ENCODE data around the gene PPP1R8. TPM values are rescaled to one million over a fixed set of nuclear protein-coding genes. Genes with fewer than 3 reads are reported as not detected.

The PPP1R8 gene
- total and polyA plus RNA-seq, 2 of the 8 experiments (the other 6 are each of a cell fraction or from before 2014, with no cell fraction given): 33.4 to 51.8 TPM

- H3K14ac ChIP-seq (ENCODE audit: insufficient read length): no peak overlapping the region
- H2BK5ac ChIP-seq (ENCODE audit: low read depth, low read length): peak overlapping the region; percentile 90; the same call in 1 of the 2 replicates
- H3K4ac ChIP-seq (replicated peaks; ENCODE audit: insufficient read length, low read depth, low read length): no peak overlapping the region
- H3K4me3 ChIP-seq (ENCODE audit: extremely low read depth in 1 of 4, insufficient read depth in 2 of 4, low read depth in 3 of 4, low read length in 4 of 4): peak overlapping the region; percentile 69 to 96 (median 82)
- no peak overlapping the region for H3K18ac ChIP-seq (ENCODE audit: extremely low read depth, low read length)
- peak overlapping the region; percentile 58; the same call in 1 of the 2 replicates for H2AK5ac ChIP-seq (ENCODE audit: low read depth, low read length)
- H3K4me1 ChIP-seq (replicated peaks in 1 of 4; ENCODE audit: control insufficient read depth in 3 of 4, insufficient read depth in 4 of 4, low read length in 3 of 4): no peaks in the 10 kb centered on the region; a peak in 2 of 7 replicates
- CTCF ChIA-PET (ENCODE audit: partially characterized antibody): no interaction called here
- no peak for TF ChIP-seq CTCF (IDR thresholded peaks at IDR 0.05; ENCODE audit: control extremely low read depth in 1 of 3, insufficient read depth in 1 of 3, low read depth in 1 of 3, low read length in 3 of 3)
- TF ChIP-seq POLR2A (IDR thresholded peaks at IDR 0.05; ENCODE audit: control extremely low read depth in 1 of 2, low read depth in 2 of 2, low read length in 2 of 2): peak; percentile 14 to 30; a peak in 1 of 3 replicates
- no peak overlapping the region for H2BK20ac ChIP-seq (ENCODE audit: low read length)
- H3K23me2 ChIP-seq (ENCODE audit: low read depth, low read length): peaks cover 4% of the 10 kb centered on the region; the same call in 1 of the 2 replicates
- no peak for DNase-seq (ENCODE audit: low read depth in 1 of 2, low spot score in 2 of 2)
- H3K27me3 ChIP-seq (replicated peaks in 1 of 4; ENCODE audit: control insufficient read depth in 3 of 4, extremely low read depth in 1 of 4, insufficient read depth in 3 of 4, low read length in 3 of 4): no peaks in the 10 kb centered on the region
- H4K8ac ChIP-seq (ENCODE audit: extremely low read depth, insufficient read depth, low read length): no peak overlapping the region
- H3K4me2 ChIP-seq (ENCODE audit: insufficient read depth in 1 of 2, low read depth in 2 of 2, low read length in 2 of 2): peak overlapping the region; percentile 83 to 93
- no peak overlapping the region for H3K23ac ChIP-seq (ENCODE audit: insufficient read length)
- no peaks in the 10 kb centered on the region for H3K9me3 ChIP-seq (ENCODE audit: insufficient read depth in 2 of 2, low read depth in 1 of 2, low read length in 1 of 2)
- no peak overlapping the region; the same call in 1 of the 2 replicates for H2BK12ac ChIP-seq (ENCODE audit: low read depth, low read length)
- WGBS, 2 experiments (ENCODE audit: extremely low coverage in 1 of 2, insufficient coverage in 1 of 2, insufficient read length in 1 of 2, insufficient replicate concordance in 2 of 2, low coverage in 1 of 2, low lambda C conversion rate in 2 of 2, missing lambda C conversion rate in 1 of 2): 61% methylated on average over 10 of the region's 10 CpGs; no CpG with 5 or more reads in 1 of the 2 experiments
- peaks cover 5 to 24% (median 10%) of the 10 kb centered on the region in 4 experiments; a peak in 6 of 8 replicates for H3K36me3 ChIP-seq (ENCODE audit: control insufficient read depth in 2 of 4, insufficient read depth in 4 of 4, low read length in 3 of 4)
- FAIRE-seq: peak; percentile 28
- H3K56ac ChIP-seq (replicated peaks; ENCODE audit: insufficient read length, low read depth, low read length): no peak overlapping the region
- H4K5ac ChIP-seq (ENCODE audit: insufficient read length, low read depth, low read length): no peak overlapping the region
- no peak overlapping the region for H4K91ac ChIP-seq (replicated peaks; ENCODE audit: insufficient read length, low read length)
- H2BK15ac ChIP-seq (ENCODE audit: low read length): no peak overlapping the region
- peak overlapping the region in 3 of 4 experiments; percentile 95 to 99 (median 98); a peak in 6 of 7 replicates for H3K9ac ChIP-seq (replicated peaks in 1 of 4; ENCODE audit: extremely low read depth in 1 of 4, low read depth in 3 of 4, low read length in 3 of 4)
- no peak overlapping the region for H2AFZ ChIP-seq (ENCODE audit: low read length)
- no peaks in the 10 kb centered on the region for H4K20me1 ChIP-seq (replicated peaks in 1 of 2; ENCODE audit: control insufficient read depth in 1 of 2, insufficient read depth in 2 of 2, low read length in 2 of 2)
- peak overlapping the region; percentile 95; the same call in 1 of the 2 replicates for H3K27ac ChIP-seq (ENCODE audit: low read depth, low read length)
- POLR2A ChIA-PET (ENCODE audit: partially characterized antibody): interaction anchor here (0.5 to 3.3 kb wide), 16 partner anchors 8 to 766 kb away, joined by 3 to 23 read pairs (median 3); partner anchors contain the start of genes IFI6 and STX12
- H2BK120ac ChIP-seq (replicated peaks; ENCODE audit: low read depth, low read length): no peak overlapping the region
- peaks cover 17 to 56% of the 10 kb centered on the region in 2 experiments for H3K79me2 ChIP-seq (ENCODE audit: control insufficient read depth in 1 of 2, insufficient read depth in 2 of 2, low read length in 2 of 2)
- H3K79me1 ChIP-seq (ENCODE audit: low read depth, low read length): 0 out of 2 replicates have a peak, but pooled peaks cover 2% of the 10 kb centered on the region
These were observed 1.2 kb downstream of the PPP1R8 start for GRCh38 chr1:27831568-27832410.

All from H1 (cell line).